Measurements from ENCODE around the gene FNDC11. TPM values are rescaled to one million over a fixed set of nuclear protein-coding genes. Genes with fewer than 3 reads are reported as not detected.
"Not testable (repeated sequence)": the region's sequence is repeated elsewhere in the genome, so short reads cannot be mapped to it uniquely, and the experiment has no call there.

FNDC11 gene
- total RNA-seq, 6 experiments from 2014 or later = not detected

DNA sequence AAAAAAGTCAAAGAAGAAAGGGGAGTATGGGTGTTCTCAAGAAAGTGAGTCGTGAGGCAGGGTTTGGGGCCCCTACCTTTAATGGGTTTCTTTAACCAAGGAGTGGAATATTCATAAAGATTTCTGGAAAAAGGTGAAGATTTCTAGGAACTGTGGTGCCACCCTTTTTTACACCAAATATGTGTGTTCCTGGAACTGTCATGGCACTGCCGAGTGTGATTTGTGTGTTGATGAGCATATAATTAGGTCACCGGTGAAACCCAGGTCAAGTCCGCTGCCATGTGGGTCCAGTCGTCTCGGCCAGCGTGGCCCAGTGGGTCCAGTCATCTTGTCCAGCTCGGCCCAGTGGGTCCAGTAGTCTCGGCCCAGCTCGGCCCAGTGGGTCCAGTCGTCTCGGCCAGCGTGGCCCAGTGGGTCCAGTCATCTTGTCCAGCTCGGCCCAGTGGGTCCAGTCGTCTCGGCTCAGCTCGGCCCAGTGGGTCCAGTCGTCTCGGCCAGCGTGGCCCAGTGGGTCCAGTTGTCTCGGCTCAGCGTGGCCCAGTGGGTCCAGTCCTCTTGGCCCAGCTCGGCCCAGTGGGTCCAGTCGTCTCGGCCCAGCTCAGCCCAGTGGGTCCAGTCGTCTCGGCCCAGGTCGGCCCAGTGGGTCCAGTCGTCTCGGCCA lies 46.7 kb upstream of the FNDC11 start:
- Histone ChIP-seq H3K27me3 (no peaks in the 10 kb centered on the region), H3K4me3 (no peak overlapping the region), H3K9me3 (no peaks in the 10 kb centered on the region), H3K4me1 (no peaks in the 10 kb centered on the region), H3K36me3 (no peaks in the 10 kb centered on the region), H3K27ac (no peak overlapping the region)
- DNase-seq (peak in 1 of 3 donors; percentile 31), ATAC-seq (no peak)
- TF ChIP-seq, protein P1, sequence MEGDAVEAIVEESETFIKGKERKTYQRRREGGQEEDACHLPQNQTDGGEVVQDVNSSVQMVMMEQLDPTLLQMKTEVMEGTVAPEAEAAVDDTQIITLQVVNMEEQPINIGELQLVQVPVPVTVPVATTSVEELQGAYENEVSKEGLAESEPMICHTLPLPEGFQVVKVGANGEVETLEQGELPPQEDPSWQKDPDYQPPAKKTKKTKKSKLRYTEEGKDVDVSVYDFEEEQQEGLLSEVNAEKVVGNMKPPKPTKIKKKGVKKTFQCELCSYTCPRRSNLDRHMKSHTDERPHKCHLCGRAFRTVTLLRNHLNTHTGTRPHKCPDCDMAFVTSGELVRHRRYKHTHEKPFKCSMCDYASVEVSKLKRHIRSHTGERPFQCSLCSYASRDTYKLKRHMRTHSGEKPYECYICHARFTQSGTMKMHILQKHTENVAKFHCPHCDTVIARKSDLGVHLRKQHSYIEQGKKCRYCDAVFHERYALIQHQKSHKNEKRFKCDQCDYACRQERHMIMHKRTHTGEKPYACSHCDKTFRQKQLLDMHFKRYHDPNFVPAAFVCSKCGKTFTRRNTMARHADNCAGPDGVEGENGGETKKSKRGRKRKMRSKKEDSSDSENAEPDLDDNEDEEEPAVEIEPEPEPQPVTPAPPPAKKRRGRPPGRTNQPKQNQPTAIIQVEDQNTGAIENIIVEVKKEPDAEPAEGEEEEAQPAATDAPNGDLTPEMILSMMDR (IDR thresholded peaks at IDR 0.05) = no peak
- no peak for TF ChIP-seq POLR2A (IDR thresholded peaks at IDR 0.05)
- intact Hi-C loops (cut with DNase I) = no loop called here
- 76% methylated on average over 4 of the region's 30 CpGs for WGBS (ENCODE audit: insufficient coverage, low coverage, low lambda C conversion rate, missing lambda C conversion rate)

DNA sequence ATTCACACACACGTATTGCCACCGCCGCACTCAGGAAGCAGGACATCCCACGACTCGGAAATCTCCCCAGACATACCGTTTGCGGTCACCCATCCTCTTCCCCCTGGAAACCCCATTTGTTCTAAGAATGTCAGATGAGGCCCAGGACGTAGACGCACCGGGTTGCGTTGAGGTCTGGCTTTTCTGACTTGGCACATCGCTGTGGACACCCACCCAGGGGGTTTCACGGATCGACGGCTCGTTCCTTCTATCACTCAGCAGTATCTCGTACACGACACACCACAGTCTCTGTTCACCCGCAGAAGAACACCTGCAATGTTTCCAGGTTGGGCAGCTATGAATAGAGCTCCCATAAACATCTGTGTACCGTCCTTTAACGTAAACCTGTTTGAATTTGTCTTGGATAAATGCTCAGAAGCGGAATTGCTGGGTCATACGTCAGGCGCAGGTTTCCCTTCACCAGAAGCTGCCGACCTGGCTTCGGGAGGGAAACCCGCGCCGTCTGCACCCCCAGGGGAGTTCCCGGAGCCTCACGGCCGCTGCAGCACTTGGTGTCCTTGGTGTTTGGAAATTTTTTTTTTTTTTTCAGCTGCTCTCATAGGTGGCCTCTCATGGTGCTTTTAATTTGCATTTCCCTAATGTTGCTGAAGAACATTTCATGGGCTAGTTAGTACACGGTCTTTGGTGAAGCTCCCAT lies 45.7 kb upstream of the FNDC11 start:
- intact Hi-C loops (cut with DNase I) = no loop called here
- H3K27ac ChIP-seq = no peak overlapping the region
- no peaks in the 10 kb centered on the region for H3K9me3 ChIP-seq
- TF ChIP-seq, protein P1 (IDR thresholded peaks at IDR 0.05) = no peak
- no peak for TF ChIP-seq POLR2A (IDR thresholded peaks at IDR 0.05)
- WGBS (ENCODE audit: insufficient coverage, low coverage, low lambda C conversion rate, missing lambda C conversion rate) = 81% methylated on average over 13 of the region's 33 CpGs
- H3K4me1 ChIP-seq = no peaks in the 10 kb centered on the region
- no peaks in the 10 kb centered on the region for H3K27me3 ChIP-seq
- H3K4me3 ChIP-seq = no peak overlapping the region
- no peaks in the 10 kb centered on the region for H3K36me3 ChIP-seq
- ATAC-seq (no peak), DNase-seq (peak in 1 of 3 donors; percentile 33)

DNA sequence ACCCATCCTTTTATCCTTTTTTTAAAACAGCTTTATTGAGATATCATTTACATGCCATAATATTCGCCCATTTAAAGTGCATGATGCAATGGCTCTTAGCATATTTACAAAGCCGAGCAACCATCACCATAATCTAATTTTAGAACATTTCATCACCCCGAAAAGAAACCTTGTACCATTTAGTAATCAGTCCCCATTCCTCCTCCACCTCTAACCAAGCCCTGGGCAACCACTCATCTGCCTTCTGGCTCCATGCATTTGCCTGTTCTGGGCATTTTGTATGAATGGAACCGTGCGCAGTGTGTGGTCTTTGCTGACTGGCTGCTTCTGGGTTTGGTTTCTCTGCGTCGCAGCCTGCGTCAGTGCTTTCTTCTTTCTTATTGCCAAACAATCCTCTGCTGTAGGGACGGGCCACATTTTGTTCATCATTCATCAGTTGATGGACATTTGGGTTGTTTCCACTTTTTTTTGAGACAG lies 44.8 kb upstream of the FNDC11 start:
- ATAC-seq (peak in 1 of 4 donors; percentile 46), DNase-seq (peak in 1 of 3 donors; percentile 16)
- H3K36me3 ChIP-seq = no peaks in the 10 kb centered on the region
- TF ChIP-seq, protein P1 (IDR thresholded peaks at IDR 0.05) = no peak
- TF ChIP-seq POLR2A (IDR thresholded peaks at IDR 0.05) = no peak
- WGBS (ENCODE audit: insufficient coverage, low coverage, low lambda C conversion rate, missing lambda C conversion rate) = 59% methylated on average over 9 of the region's 9 CpGs
- H3K9me3 ChIP-seq = no peaks in the 10 kb centered on the region
- no peak overlapping the region for H3K4me3 ChIP-seq
- no peak overlapping the region for H3K27ac ChIP-seq
- H3K4me1 ChIP-seq = no peaks in the 10 kb centered on the region
- H3K27me3 ChIP-seq = no peaks in the 10 kb centered on the region
- intact Hi-C loops (cut with DNase I) = no loop called here

DNA sequence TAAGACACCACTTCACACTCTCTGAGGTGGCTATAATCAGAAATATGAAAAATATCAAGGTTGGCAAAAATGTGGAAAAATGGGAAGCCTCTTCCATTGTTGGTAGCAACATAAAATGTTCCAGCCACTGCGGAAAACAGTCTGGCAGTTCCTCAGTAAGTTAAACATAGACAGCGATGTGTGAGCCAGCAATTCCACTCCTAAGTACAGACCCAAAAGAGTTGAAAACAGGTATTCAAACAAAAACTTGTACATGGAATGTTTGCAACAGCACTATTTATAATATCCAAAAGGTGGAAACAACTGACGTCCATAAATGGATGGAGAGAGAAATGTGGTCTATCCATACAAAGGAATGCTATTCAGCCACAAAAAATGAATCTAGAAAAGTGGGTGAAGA lies 40.8 kb upstream of the FNDC11 start:
- Histone ChIP-seq H3K27ac (no peak overlapping the region), H3K9me3 (no peaks in the 10 kb centered on the region), H3K4me3 (no peak overlapping the region), H3K27me3 (no peaks in the 10 kb centered on the region), H3K4me1 (no peaks in the 10 kb centered on the region), H3K36me3 (no peaks in the 10 kb centered on the region)
- ATAC-seq (no peak), DNase-seq (no peak)
- intact Hi-C loops (cut with DNase I) = no loop called here
- TF ChIP-seq, protein P1 (IDR thresholded peaks at IDR 0.05) = no peak
- TF ChIP-seq POLR2A (IDR thresholded peaks at IDR 0.05) = no peak
- 63% methylated on average over 3 of the region's 3 CpGs for WGBS (ENCODE audit: insufficient coverage, low coverage, low lambda C conversion rate, missing lambda C conversion rate)

DNA sequence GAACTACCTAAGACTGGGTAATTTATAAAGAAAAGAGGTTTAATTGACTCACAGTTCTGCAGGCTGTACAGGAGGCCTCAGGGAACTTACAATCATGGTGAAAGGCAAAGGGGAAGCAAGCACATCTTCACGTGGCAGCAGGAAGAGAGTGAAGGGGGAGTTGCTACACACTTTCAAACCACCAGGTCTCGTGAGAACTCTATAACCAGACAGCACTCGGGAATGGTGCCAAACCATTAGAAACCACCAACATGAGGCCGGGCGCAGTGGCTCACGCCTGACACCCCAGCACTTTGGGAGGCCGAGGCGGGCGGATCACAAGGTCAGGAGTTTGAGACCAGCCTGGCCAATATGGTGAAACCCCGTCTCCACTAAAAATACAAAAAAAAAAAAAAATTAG lies 39.4 kb upstream of the FNDC11 start:
- H3K36me3 ChIP-seq; H3K4me3 ChIP-seq; H3K27me3 ChIP-seq; ATAC-seq; H3K9me3 ChIP-seq; H3K4me1 ChIP-seq; H3K27ac ChIP-seq; intact Hi-C loops (cut with DNase I): not testable (repeated sequence)
- DNase-seq = peak in 1 of 3 donors; percentile 16
- 62% methylated on average over 10 of the region's 10 CpGs for WGBS (ENCODE audit: insufficient coverage, low coverage, low lambda C conversion rate, missing lambda C conversion rate)
